Measurements from ENCODE around the gene ARPC5L. TPM values are rescaled to one million over a fixed set of nuclear protein-coding genes. Genes with fewer than 3 reads are reported as not detected.

Gene ARPC5L
- total RNA-seq, 2 donors from 2014 or later: 27.8 to 41.1 TPM

GRCh38 chr9:124814164-124814535, 47.8 kb upstream of the ARPC5L start:
- Histone ChIP-seq H3K27ac (peak overlapping the region in 1 of 2 donors; percentile 32), H3K4me1 (replicated peaks) (no peaks in the 10 kb centered on the region), H3K9me3 (no peaks in the 10 kb centered on the region), H3K4me3 (no peak overlapping the region), H3K27me3 (replicated peaks; ENCODE audit: insufficient read depth) (peaks cover 2% of the 10 kb centered on the region), H3K36me3 (no peaks in the 10 kb centered on the region)
- TF ChIP-seq CTCF (IDR thresholded peaks at IDR 0.05): no peak
- TF ChIP-seq POLR2AphosphoS5 (IDR thresholded peaks at IDR 0.05): peak; percentile 35
- TF ChIP-seq POLR2A (IDR thresholded peaks at IDR 0.05): no peak
- 44% methylated on average over 5 of the region's 5 CpGs for WGBS
- intact Hi-C loops (cut with DNase I): no loop called here
- peak; percentile 69 for DNase-seq (ENCODE audit: low spot score)

GRCh38 chr9:124815601-124816000, 46.3 kb upstream of the ARPC5L start:
- H3K27me3 ChIP-seq (replicated peaks; ENCODE audit: insufficient read depth): peaks cover 2% of the 10 kb centered on the region
- WGBS: 80% methylated on average over 5 of the region's 5 CpGs
- no peaks in the 10 kb centered on the region for H3K36me3 ChIP-seq
- H3K9me3 ChIP-seq: no peaks in the 10 kb centered on the region
- no peaks in the 10 kb centered on the region for H3K4me1 ChIP-seq (replicated peaks)
- no peak for DNase-seq (ENCODE audit: low spot score)
- intact Hi-C loops (cut with DNase I): no loop called here
- H3K4me3 ChIP-seq: no peak overlapping the region
- no peak for TF ChIP-seq CTCF (IDR thresholded peaks at IDR 0.05)
- no peak for TF ChIP-seq POLR2A (IDR thresholded peaks at IDR 0.05)
- TF ChIP-seq POLR2AphosphoS5 (IDR thresholded peaks at IDR 0.05): no peak
- H3K27ac ChIP-seq: no peak overlapping the region

- H3K36me3 ChIP-seq: no peaks in the 10 kb centered on the region
- no peaks in the 10 kb centered on the region for H3K4me1 ChIP-seq (replicated peaks)
- TF ChIP-seq POLR2A (IDR thresholded peaks at IDR 0.05) (no peak), POLR2AphosphoS5 (IDR thresholded peaks at IDR 0.05) (no peak), CTCF (IDR thresholded peaks at IDR 0.05) (no peak)
- H3K9me3 ChIP-seq: no peaks in the 10 kb centered on the region
- H3K27me3 ChIP-seq (replicated peaks; ENCODE audit: insufficient read depth): peaks cover 2% of the 10 kb centered on the region
- peak overlapping the region in 1 of 2 donors; percentile 53 for H3K27ac ChIP-seq
- no peak for DNase-seq (ENCODE audit: low spot score)
- WGBS: 53% methylated on average over 18 of the region's 18 CpGs
- H3K4me3 ChIP-seq: no peak overlapping the region
- intact Hi-C loops (cut with DNase I): no loop called here
Observed at GRCh38 chr9:124818431-124819281, 43.3 kb upstream of the ARPC5L start.

GRCh38 chr9:124820698-124821623, 41.0 kb upstream of the ARPC5L start:
- peaks cover 2% of the 10 kb centered on the region for H3K27me3 ChIP-seq (replicated peaks; ENCODE audit: insufficient read depth)
- no peak overlapping the region for H3K27ac ChIP-seq
- 48% methylated on average over 12 of the region's 12 CpGs for WGBS
- no peaks in the 10 kb centered on the region for H3K36me3 ChIP-seq
- TF ChIP-seq POLR2AphosphoS5 (IDR thresholded peaks at IDR 0.05) (no peak), POLR2A (IDR thresholded peaks at IDR 0.05) (no peak), CTCF (IDR thresholded peaks at IDR 0.05) (no peak)
- intact Hi-C loops (cut with DNase I): no loop called here
- no peaks in the 10 kb centered on the region for H3K9me3 ChIP-seq
- no peak for DNase-seq (ENCODE audit: low spot score)
- no peaks in the 10 kb centered on the region for H3K4me1 ChIP-seq (replicated peaks)
- H3K4me3 ChIP-seq: no peak overlapping the region
